GM19468 (cell line): ENCODE data around the gene TUBGCP5.

ENCODE experiments used
- ATAC-seq: cut with Tn5 transposase; IDR thresholded peaks from one replicate; pipeline ENCODE4 v1.9.1; 2021; ENCODE audit warnings: mild to moderate bottlenecking, moderate library complexity, moderate number of reproducible peaks; ENCODE audit not compliant: unreplicated experiment; ENCODE audit errors: extremely low read depth

TUBGCP5 gene

DNA sequence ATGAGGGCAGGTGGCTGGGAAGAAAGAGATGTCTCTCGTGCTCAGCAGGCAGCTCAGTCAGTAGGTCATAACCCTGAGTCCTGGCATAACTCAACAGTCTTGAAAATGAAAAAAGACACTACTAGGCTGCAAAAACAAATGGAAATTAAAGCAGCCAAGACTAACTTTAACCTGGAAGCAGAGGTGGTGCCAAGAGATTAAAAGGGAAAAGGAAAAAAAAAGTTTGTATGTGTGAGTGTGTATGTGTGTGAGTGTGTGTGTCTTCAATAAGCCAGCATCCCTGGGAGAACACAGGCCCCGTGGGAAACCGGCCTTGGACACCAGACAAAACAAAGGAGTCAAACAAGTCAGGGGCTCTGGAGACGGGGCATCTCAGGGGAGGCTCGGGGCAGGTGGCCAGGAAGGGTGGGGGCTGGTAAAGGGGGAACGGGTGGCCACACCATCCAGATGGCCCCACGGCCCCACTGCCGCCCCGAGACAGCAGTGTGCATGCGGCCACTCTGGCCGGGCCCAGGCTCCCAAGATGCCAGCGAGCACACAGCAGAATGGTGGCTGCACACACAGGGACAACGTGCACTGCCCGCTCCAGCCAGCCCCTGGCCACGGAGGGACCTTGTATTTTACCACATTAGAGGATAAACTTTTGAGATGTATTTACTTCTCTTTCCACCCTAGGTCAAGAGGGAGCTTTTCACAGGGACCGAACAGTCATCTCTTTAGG is 83.0 kb downstream of the TUBGCP5 start:
- ATAC-seq = no peak

DNA sequence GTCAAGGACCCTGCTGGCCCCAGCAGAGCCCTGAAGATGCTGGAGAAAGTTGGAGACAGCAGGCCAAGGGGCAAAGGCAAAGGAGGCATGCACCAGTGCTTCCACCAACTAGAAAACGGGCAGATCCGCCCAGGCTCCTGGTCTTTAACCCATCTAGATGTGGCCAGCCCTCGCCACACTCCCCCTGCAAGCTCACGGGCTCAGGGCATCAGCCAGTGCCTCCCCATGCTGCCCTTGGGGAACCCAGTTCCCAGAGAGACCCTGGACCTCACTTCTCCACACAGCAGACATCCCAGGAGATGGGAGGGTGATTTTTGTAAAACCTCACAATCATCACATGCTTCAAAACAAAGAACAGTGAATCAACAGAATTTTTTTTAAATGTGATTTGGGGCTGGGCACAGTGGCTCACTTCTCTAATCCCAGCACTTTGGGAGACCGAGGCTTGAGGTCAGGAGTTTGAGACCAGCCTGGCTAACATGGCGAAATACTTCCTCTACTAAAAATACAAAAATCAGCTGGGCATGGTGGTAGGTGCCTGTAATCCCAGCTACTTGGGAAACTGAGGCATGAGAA is 83.7 kb downstream of the TUBGCP5 start:
- ATAC-seq = no peak

DNA sequence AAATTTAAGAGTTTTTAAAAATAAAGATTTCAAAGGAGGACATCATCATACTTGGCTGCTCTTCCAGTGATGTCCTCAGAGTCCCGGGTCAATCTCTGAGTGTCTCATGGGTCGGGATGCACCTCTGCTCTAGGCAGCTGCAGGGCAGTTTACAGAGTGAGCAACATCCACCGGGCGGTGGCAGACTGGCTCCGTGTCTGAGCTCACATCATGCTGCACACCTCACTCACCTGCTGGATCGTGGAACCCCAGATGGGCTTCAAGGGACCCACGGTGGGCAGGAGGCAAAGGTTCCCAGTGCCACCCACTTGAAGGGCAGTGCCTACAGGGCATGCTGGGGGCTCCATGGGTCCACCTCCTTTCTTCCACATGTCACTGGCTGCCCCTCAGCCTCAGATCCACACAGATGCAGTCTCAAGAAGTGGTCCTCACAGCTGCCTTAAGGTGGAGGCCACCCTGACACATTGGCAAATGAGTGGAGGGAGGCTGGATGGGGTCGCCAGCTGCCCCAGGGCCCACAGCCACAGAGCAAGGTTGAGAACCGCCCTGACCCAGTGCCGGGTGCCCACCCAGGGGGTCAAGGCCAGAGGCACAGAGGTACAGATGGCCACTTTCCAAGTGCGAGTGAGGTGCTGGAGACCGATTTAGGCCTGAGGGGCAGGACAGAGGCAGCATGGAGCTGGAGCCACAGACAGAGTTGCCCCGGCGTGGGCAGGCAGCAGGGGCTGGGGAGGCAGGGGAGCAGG is 84.4 kb downstream of the TUBGCP5 start:
- no peak for ATAC-seq

DNA sequence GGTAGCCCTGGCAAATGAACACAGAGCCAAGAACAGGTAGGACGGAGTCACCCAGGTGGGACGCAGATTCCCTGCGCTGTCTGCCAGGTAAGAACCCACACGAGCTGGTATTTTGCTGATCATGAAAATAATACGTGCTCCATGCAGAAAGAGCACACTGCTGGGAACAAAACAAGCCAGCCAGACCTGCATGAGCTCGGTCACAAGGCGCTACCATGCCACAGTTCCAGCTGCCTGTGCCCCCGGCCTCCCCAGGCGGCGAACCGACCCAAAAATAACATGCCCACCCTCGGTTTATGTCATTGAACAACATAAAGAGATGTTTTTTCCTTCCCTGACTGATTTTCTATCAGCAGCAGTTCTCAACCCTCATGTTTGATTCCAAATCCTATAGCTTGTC is 85.0 kb downstream of the TUBGCP5 start:
- no peak for ATAC-seq

DNA sequence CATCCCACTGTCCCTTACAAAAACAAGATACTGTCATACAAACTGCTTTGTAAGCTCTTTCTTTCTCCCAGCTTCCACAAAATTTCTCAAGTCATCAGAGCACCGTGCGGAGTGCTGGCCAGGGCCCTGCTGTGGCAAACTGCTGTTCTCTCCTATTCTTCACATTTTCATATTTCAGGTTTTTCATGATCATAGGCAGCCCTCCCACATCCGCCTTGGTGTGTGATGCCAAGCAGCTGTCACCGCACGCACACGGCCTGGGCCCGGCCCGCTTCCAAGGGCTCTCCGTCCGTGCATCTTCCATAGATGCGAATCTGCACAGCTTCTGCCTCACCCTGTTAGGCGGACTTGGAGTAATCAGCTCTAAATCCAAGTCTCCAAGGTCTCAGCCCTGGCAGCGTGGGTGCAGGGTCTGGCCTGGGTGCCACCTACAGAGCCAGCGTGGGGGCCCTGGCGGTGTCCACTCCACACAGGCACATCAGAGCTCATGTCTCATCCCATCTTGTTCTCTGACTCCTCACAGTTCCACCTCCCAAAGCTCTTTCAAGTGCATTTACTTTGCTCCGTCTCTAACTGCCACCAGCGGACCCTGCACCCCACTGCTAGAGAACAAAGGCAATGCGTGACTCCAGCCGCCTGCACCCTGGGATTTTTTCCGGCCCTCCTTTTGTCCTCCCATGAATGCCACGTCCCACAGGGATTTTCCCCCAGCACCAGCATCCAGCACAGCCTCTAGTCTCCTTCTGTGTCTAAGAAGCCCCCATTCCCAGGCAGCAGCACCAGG is 86.4 kb downstream of the TUBGCP5 start:
- no peak for ATAC-seq

DNA sequence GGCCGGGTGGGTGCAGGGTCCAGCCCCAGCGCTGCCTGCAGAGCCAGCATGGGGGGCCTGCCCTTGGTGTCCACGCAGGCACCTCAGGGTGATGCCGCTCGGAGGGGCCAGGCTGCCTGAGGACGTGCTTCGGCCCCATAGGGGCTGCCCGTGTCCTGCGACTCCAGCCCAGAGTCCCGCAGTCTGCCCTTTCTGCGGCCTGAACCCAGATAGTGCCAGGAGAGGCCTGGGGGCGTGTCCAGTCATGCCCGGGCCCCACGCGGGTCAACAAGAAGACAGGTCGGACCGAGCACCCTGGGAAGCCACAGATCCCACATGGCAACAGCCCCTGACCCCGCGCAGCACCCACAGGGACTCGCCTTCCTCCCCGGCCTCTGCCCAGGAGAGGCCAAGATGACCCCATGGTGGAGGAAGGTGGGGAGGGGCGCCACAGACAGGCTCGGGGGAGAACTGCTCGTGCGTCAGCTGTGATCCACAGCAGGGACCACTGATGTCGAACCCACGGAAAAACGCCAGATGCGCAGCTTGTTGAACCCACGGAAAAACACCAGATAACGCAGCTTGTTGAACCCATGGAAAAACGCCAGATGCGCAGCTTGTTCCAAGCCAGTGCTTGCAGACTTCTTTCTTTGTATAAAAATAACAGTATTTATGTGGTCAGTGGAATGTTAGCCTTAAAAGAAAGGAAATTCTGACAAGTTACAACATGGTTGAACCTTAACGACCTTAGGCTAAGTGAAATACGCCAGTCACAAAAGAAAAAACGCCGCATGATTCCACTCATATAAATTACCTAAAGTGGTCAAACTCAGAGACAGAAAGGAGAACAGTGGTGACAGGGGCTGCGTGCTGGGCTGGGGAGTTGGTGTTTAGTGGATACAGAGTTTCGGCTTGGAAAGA is 87.7 kb downstream of the TUBGCP5 start:
- no peak for ATAC-seq

DNA sequence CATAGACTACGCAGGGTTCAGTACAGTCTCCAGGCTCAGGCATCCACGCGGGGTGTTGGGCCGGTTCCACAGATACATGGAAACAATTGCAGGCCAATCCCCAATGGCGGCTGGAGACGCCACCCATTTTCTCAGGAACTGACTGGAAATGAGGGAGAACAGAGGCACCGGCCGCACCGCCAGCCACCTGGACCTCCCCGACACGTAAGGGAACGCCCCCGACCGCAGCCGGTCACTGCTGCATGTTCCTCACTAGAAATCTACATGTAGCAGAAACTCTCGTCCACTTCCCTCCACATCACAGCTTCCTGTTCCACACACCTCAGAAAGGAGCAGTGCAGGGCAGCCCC is 88.4 kb downstream of the TUBGCP5 start:
- ATAC-seq = no peak

DNA sequence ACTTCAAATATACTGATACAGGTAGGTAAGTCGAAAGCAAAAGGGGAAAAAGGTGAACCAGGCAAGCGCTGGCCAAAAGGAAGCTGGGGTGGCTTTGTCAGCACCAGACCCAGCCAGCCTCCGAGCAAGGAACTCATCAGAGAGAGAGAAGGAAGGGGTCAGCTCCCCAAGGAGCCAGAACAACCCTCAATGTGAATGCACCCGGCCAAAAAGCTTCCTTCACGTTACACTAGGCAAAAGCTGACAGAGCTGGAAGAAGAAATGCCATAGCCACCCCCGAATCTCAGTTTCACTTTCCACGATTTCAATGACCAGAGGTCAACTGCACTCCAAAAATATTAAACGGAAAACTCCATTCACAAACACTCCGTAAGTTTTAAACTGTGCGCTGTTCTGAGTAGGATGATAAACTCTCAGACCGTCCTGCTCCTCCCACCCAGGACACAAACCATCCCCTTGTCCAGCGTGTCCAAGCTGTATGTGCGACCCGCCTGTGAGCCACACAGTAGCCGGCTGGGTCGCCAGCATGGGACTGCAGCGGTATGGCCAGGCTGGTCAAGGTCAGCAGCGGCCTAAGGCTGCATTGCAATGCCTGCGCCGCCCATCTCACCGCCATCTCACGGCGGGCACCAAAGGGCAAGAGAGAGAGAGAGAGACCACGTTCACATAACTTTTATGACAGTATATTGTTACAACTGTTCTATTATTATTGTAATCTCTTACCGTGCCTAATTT is 88.9 kb downstream of the TUBGCP5 start:
- no peak for ATAC-seq
